Measurements from ENCODE around the gene MUSK. TPM values are rescaled to one million over a fixed set of nuclear protein-coding genes. Genes with fewer than 3 reads are reported as not detected.

The MUSK gene
- polyA plus RNA-seq, 2 of the 4 experiments (the other 2 are of a cell fraction): not detected

DNA sequence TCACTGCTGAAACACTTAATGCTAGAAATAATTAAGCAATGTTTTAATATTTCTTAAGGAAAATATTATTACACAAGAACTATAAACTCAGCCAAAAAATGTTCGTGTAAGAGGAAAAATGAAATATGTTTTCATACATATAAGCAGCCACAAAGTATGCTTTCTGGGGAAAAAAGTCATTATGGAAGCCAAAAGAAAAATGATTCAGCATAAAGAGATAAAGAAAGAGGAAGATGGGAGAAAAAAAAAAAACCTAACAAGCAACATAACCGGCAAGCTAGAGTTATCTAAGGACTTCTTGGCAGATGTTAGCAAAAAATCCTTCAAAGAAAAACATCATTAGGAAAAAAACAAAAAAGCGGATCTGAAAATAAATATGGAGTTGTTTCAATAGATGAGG, 179.1 kb downstream of the MUSK start:
- H3K4me2 ChIP-seq: peak overlapping the region; percentile 31; the same call in 2 of the 3 replicates
- TF ChIP-seq JUNB (IDR thresholded peaks at IDR 0.05): no peak
- TF ChIP-seq FOSL2 (IDR thresholded peaks at IDR 0.05): no peak
- TF ChIP-seq FOSL2 (CRISPR knock-in tag; IDR thresholded peaks at IDR 0.05): no peak
- TF ChIP-seq MAFK (IDR thresholded peaks at IDR 0.05; ENCODE audit: partially characterized antibody): no peak
- no peak for TF ChIP-seq RARB (CRISPR knock-in tag; IDR thresholded peaks at IDR 0.05)
- TF ChIP-seq RNF2 (IDR thresholded peaks at IDR 0.05; ENCODE audit: borderline replicate concordance, low read depth): no peak
- TF ChIP-seq, protein P1, sequence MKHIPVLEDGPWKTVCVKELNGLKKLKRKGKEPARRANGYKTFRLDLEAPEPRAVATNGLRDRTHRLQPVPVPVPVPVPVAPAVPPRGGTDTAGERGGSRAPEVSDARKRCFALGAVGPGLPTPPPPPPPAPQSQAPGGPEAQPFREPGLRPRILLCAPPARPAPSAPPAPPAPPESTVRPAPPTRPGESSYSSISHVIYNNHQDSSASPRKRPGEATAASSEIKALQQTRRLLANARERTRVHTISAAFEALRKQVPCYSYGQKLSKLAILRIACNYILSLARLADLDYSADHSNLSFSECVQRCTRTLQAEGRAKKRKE (CRISPR knock-in tag; IDR thresholded peaks at IDR 0.05; ENCODE audit: low read depth): no peak
- ChIA-PET POLR2A (interaction anchor here (0.7 kb wide), 1 partner anchor 591 kb away, joined by 3 read pairs; the partner anchor contains the start of gene TXN), CTCF (no interaction called here)
- H3K27ac ChIP-seq: no peak overlapping the region
- 50% methylated on average over 3 of the region's 3 CpGs for WGBS (ENCODE audit: missing lambda C conversion rate)
- no peak for FAIRE-seq
- H3K4me3 ChIP-seq: no peak overlapping the region
- no peaks in the 10 kb centered on the region for H3K9me3 ChIP-seq
- 0 out of 3 replicates have a peak, but pooled peaks cover 3% of the 10 kb centered on the region for H3K4me1 ChIP-seq
- DNase-seq (ENCODE audit: low read depth in 1 of 2, low spot score in 1 of 2): no peak
- ATAC-seq: no peak

GRCh38 chr9:110850401-110851135, 182.0 kb downstream of the MUSK start:
- no peak overlapping the region for H3K4me2 ChIP-seq
- no peak overlapping the region for H3K27ac ChIP-seq
- ChIA-PET CTCF (interaction anchor here (0.8 kb wide), 1 partner anchor 10 kb away, joined by 3 read pairs; no protein-coding TSS in a partner anchor), POLR2A (no interaction called here)
- 65% methylated on average over 6 of the region's 6 CpGs for WGBS (ENCODE audit: missing lambda C conversion rate)
- ATAC-seq (no peak), FAIRE-seq (no peak), DNase-seq (ENCODE audit: low read depth in 1 of 2, low spot score in 1 of 2) (no peak)
- 0 out of 3 replicates have a peak, but pooled peaks cover 3% of the 10 kb centered on the region for H3K4me1 ChIP-seq
- TF ChIP-seq RCOR1 (IDR thresholded peaks at IDR 0.05; ENCODE audit: low read depth, low read length) (no peak), HOXB5 (CRISPR knock-in tag; IDR thresholded peaks at IDR 0.05) (no peak), HEYL (CRISPR knock-in tag; IDR thresholded peaks at IDR 0.05) (no peak), HDAC2 (IDR thresholded peaks at IDR 0.05) (no peak), ZC3H11A (IDR thresholded peaks at IDR 0.05) (no peak), CHD2 (IDR thresholded peaks at IDR 0.05; ENCODE audit: low read length, partially characterized antibody) (no peak), SREBF2 (IDR thresholded peaks at IDR 0.05) (no peak), GATA3 (IDR thresholded peaks at IDR 0.05; ENCODE audit: borderline replicate concordance) (no peak), MYC (IDR thresholded peaks at IDR 0.05; ENCODE audit: borderline replicate concordance, low read length) (no peak)
- TF ChIP-seq, protein P2, sequence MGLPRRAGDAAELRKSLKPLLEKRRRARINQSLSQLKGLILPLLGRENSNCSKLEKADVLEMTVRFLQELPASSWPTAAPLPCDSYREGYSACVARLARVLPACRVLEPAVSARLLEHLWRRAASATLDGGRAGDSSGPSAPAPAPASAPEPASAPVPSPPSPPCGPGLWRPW (IDR thresholded peaks at IDR 0.05): no peak
- TF ChIP-seq, protein P1 (CRISPR knock-in tag; IDR thresholded peaks at IDR 0.05; ENCODE audit: low read depth): no peak
- TF ChIP-seq, protein P3, sequence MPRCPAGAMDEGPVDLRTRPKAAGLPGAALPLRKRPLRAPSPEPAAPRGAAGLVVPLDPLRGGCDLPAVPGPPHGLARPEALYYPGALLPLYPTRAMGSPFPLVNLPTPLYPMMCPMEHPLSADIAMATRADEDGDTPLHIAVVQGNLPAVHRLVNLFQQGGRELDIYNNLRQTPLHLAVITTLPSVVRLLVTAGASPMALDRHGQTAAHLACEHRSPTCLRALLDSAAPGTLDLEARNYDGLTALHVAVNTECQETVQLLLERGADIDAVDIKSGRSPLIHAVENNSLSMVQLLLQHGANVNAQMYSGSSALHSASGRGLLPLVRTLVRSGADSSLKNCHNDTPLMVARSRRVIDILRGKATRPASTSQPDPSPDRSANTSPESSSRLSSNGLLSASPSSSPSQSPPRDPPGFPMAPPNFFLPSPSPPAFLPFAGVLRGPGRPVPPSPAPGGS (IDR thresholded peaks at IDR 0.05): no peak
- TF ChIP-seq, protein P4, sequence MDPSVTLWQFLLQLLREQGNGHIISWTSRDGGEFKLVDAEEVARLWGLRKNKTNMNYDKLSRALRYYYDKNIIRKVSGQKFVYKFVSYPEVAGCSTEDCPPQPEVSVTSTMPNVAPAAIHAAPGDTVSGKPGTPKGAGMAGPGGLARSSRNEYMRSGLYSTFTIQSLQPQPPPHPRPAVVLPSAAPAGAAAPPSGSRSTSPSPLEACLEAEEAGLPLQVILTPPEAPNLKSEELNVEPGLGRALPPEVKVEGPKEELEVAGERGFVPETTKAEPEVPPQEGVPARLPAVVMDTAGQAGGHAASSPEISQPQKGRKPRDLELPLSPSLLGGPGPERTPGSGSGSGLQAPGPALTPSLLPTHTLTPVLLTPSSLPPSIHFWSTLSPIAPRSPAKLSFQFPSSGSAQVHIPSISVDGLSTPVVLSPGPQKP (IDR thresholded peaks at IDR 0.05; ENCODE audit: low read depth, low read length): no peak
- no peaks in the 10 kb centered on the region for H3K9me3 ChIP-seq
- H3K4me3 ChIP-seq: no peak overlapping the region

Small RNA genes lying within 50 kb of the gene (small RNA-seq; reads per million reads assigned to genes)
- 0 reads per million in 6 experiments for gene AL513328.1

Other genes starting within 250 kb of the MUSK start
- 0.52 and 0.74 TPM in 2 replicates for gene SVEP1, start 89.0 kb upstream of the MUSK start, polyA plus RNA-seq (2011; rRNA removed)
- 1.5 TPM in 3 replicates for gene SVEP1, start 89.0 kb upstream of the MUSK start, polyA plus RNA-seq (2017; fragmentation: RNase III; extraction: RNeasy Plus Mini Kit Qiagen cat#74134 plus additional on column Dnase treatment)